ENCODE results near the gene CYP2C8.

GRCh38 chr10:95097805-95098204, 28.5 kb upstream of the CYP2C8 start:
- no peak for TF ChIP-seq CTCF (IDR thresholded peaks at IDR 0.05; ENCODE audit: poor library complexity)
- no peak for TF ChIP-seq EZH2 (IDR thresholded peaks at IDR 0.05; ENCODE audit: borderline replicate concordance)
